Caco-2 (cell line): ENCODE results near the gene C5orf22. TPM values are rescaled to one million over a fixed set of nuclear protein-coding genes. Genes with fewer than 3 reads are reported as not detected.
"Not testable (repeated sequence)": the region's sequence is repeated elsewhere in the genome, so short reads cannot be mapped to it uniquely, and the experiment has no call there.

ENCODE experiments used
- BruUV-seq: library from RNA; stranded (reverse); fragments of 400-500 nt; replicated peaks from 2 replicates; lab custom pipeline; 2021; lab: Mats Ljungman, UMichigan
- CTCF ChIA-PET: fragments of 300-600 bp; sonication (Branson Sonifier 250); formaldehyde crosslinking; loops from one replicate; lab custom pipeline; 2022; ENCODE audit warnings: antibody characterized with exemption; lab: Charles Lee
- POLR2A ChIA-PET: fragments of 300-600 bp; sonication (Branson Sonifier 250); formaldehyde crosslinking; loops from one replicate; lab custom pipeline; 2022; ENCODE audit warnings: antibody characterized with exemption; lab: Charles Lee
- DNase-seq, 2 experiments: peaks; one replicate each; pipeline versions ENCODE4 v3.0.0 to v3.0.0-alpha.2; 2020 to 2022
- H3K27me3 ChIP-seq: replicated peaks from 2 replicates; pipeline ENCODE4 v1.6.0; 2011; ENCODE audit warnings: low read length; ENCODE audit not compliant: control insufficient read depth, insufficient read depth
- H3K36me3 ChIP-seq: 2 replicates; pipeline ENCODE4 v1.5.1; 2011; ENCODE audit warnings: low read length; ENCODE audit not compliant: control insufficient read depth, insufficient read depth
- H3K4me1 ChIP-seq: fragments of 250-450 bp; sonication (Bioruptor Pico); 2 replicates; pipeline ENCODE4 v1.5.1; 2020; ENCODE audit warnings: mild to moderate bottlenecking
- H3K4me3 ChIP-seq: 2 replicates; pipeline ENCODE4 v1.5.1; 2011; ENCODE audit warnings: low read depth, mild to moderate bottlenecking, control low read depth, low read length
- H3K9me3 ChIP-seq: fragments of 250-450 bp; sonication (Bioruptor Pico); 2 replicates; pipeline ENCODE4 v1.5.1; 2020; ENCODE audit warnings: mild to moderate bottlenecking, moderate library complexity
- H3K27ac Mint-ChIP-seq: one replicate; pipeline ENCODE4 v1.8.0; 2022; ENCODE audit warnings: mixed read lengths; ENCODE audit not compliant: unreplicated experiment
- H3K27me3 Mint-ChIP-seq: one replicate; pipeline ENCODE4 v1.8.0; 2022; ENCODE audit warnings: mixed read lengths; ENCODE audit not compliant: insufficient read depth, unreplicated experiment
- H3K36me3 Mint-ChIP-seq: one replicate; pipeline ENCODE4 v1.8.0; 2022; ENCODE audit warnings: mild to moderate bottlenecking, mixed read lengths; ENCODE audit not compliant: insufficient read depth, unreplicated experiment
- H3K4me1 Mint-ChIP-seq: one replicate; pipeline ENCODE4 v1.8.0; 2022; ENCODE audit warnings: low read depth, mixed read lengths; ENCODE audit not compliant: unreplicated experiment
- H3K4me3 Mint-ChIP-seq: one replicate; pipeline ENCODE4 v1.8.0; 2022; ENCODE audit warnings: mild to moderate bottlenecking, moderate library complexity, mixed read lengths; ENCODE audit not compliant: unreplicated experiment
- H3K9me3 Mint-ChIP-seq: one replicate; pipeline ENCODE4 v1.8.0; 2022; ENCODE audit warnings: mixed read lengths; ENCODE audit not compliant: unreplicated experiment
- CTCF ChIP-seq, 2 experiments: fragments of 200-600 bp in 1 of 2; IDR thresholded peaks; 1 replicate in 1 of 2; 2 replicates in 1 of 2; pipeline versions ENCODE4 v1.5.1 to v1.8.0; 2011 to 2022; ENCODE audit warnings: antibody characterized with exemption in 1 of 2, control low read depth in 1 of 2, inconsistent platforms in 1 of 2, low read depth in 1 of 2, low read length in 1 of 2, mild to moderate bottlenecking in 1 of 2, moderate library complexity in 1 of 2; ENCODE audit not compliant: insufficient read depth in 1 of 2, severe bottlenecking in 1 of 2, unreplicated experiment in 1 of 2
- intact Hi-C: fragments of 100-400 bp; cut with micrococcal nuclease; formaldehyde crosslinking; loops from one replicate; pipeline ENCODE4 v1.10.0; 2022; ENCODE audit not compliant: unreplicated experiment
- total RNA-seq: library from RNA; stranded (reverse); gene quantifications from 2 replicates; pipeline ENCODE4 v1.2.3, GENCODE V29; 2022

Gene C5orf22
- total RNA-seq, 1 experiment from 2014 or later, result 27.9 TPM

GRCh38 chr5:31536873-31537272 lies 4.8 kb downstream of the C5orf22 start:
- no peak for TF ChIP-seq CTCF (IDR thresholded peaks at IDR 0.05; ENCODE audit: insufficient read depth in 1 of 2, low read depth in 1 of 2, low read length in 1 of 2, severe bottlenecking in 1 of 2, unreplicated experiment in 1 of 2)
- no peaks in the 10 kb centered on the region for H3K9me3 ChIP-seq
- intact Hi-C loops, result no loop called here
- no peaks in the 10 kb centered on the region for H3K27me3 Mint-ChIP-seq
- peaks cover 7% of the 10 kb centered on the region for H3K4me1 Mint-ChIP-seq
- DNase-seq, result no peak
- ChIA-PET CTCF (no interaction called here), POLR2A (no interaction called here)
- peaks cover 53% of the 10 kb centered on the region for H3K36me3 Mint-ChIP-seq
- no peak overlapping the region for H3K4me3 Mint-ChIP-seq
- no peak overlapping the region for H3K4me3 ChIP-seq
- H3K9me3 Mint-ChIP-seq, result no peaks in the 10 kb centered on the region
- no peaks in the 10 kb centered on the region for H3K27me3 ChIP-seq
- no peak overlapping the region for H3K27ac Mint-ChIP-seq
- peaks cover 2% of the 10 kb centered on the region for H3K36me3 ChIP-seq
- 0 out of 2 replicates have a peak, but pooled peaks cover 10% of the 10 kb centered on the region for H3K4me1 ChIP-seq
- no TSS peak for BruUV-seq

GRCh38 chr5:31537349-31537748 lies 5.2 kb downstream of the C5orf22 start:
- Mint-ChIP-seq H3K4me1 (peaks cover 7% of the 10 kb centered on the region), H3K27ac (no peak overlapping the region), H3K27me3 (no peaks in the 10 kb centered on the region), H3K36me3 (peaks cover 53% of the 10 kb centered on the region), H3K9me3 (no peaks in the 10 kb centered on the region), H3K4me3 (no peak overlapping the region)
- BruUV-seq, result no TSS peak
- POLR2A ChIA-PET, result no interaction called here
- Histone ChIP-seq H3K9me3 (no peaks in the 10 kb centered on the region), H3K36me3 (peaks cover 2% of the 10 kb centered on the region), H3K4me1 (0 out of 2 replicates have a peak, but pooled peaks cover 10% of the 10 kb centered on the region), H3K27me3 (no peaks in the 10 kb centered on the region), H3K4me3 (no peak overlapping the region)
- CTCF ChIA-PET, result no interaction called here
- intact Hi-C loops, result no loop called here
- no peak for TF ChIP-seq CTCF (IDR thresholded peaks at IDR 0.05; ENCODE audit: insufficient read depth in 1 of 2, low read depth in 1 of 2, low read length in 1 of 2, severe bottlenecking in 1 of 2, unreplicated experiment in 1 of 2)
- DNase-seq, result no peak

GRCh38 chr5:31537851-31538250 lies 5.8 kb downstream of the C5orf22 start:
- no TSS peak for BruUV-seq
- DNase-seq, result no peak
- Histone ChIP-seq H3K27me3 (no peaks in the 10 kb centered on the region), H3K4me1 (0 out of 2 replicates have a peak, but pooled peaks cover 10% of the 10 kb centered on the region), H3K9me3 (no peaks in the 10 kb centered on the region), H3K36me3 (peaks cover 2% of the 10 kb centered on the region), H3K4me3 (no peak overlapping the region)
- ChIA-PET POLR2A (no interaction called here), CTCF (no interaction called here)
- H3K27me3 Mint-ChIP-seq, result no peaks in the 10 kb centered on the region
- no peak overlapping the region for H3K4me3 Mint-ChIP-seq
- H3K27ac Mint-ChIP-seq, result no peak overlapping the region
- peaks cover 7% of the 10 kb centered on the region for H3K4me1 Mint-ChIP-seq
- intact Hi-C loops, result no loop called here
- H3K36me3 Mint-ChIP-seq, result peaks cover 53% of the 10 kb centered on the region
- no peaks in the 10 kb centered on the region for H3K9me3 Mint-ChIP-seq
- TF ChIP-seq CTCF (IDR thresholded peaks at IDR 0.05; ENCODE audit: insufficient read depth in 1 of 2, low read depth in 1 of 2, low read length in 1 of 2, severe bottlenecking in 1 of 2, unreplicated experiment in 1 of 2), result no peak

- intact Hi-C loops, H3K4me1 Mint-ChIP-seq, POLR2A ChIA-PET, H3K27ac Mint-ChIP-seq, CTCF ChIA-PET, DNase-seq, H3K4me1 ChIP-seq, H3K9me3 Mint-ChIP-seq, H3K4me3 ChIP-seq, H3K27me3 Mint-ChIP-seq, H3K9me3 ChIP-seq, H3K36me3 ChIP-seq, H3K4me3 Mint-ChIP-seq, BruUV-seq, H3K27me3 ChIP-seq: not testable (repeated sequence)
- H3K36me3 Mint-ChIP-seq, result peaks cover 59% of the 10 kb centered on the region
Observed at GRCh38 chr5:31549114-31549513, 17.0 kb downstream of the C5orf22 start.
